Measurements from ENCODE around the gene NCOR2. TPM values are rescaled to one million over a fixed set of nuclear protein-coding genes. Genes with fewer than 3 reads are reported as not detected.

Gene NCOR2
- polyA plus RNA-seq, 1 donor from 2014 or later = 4.8 TPM

DNA sequence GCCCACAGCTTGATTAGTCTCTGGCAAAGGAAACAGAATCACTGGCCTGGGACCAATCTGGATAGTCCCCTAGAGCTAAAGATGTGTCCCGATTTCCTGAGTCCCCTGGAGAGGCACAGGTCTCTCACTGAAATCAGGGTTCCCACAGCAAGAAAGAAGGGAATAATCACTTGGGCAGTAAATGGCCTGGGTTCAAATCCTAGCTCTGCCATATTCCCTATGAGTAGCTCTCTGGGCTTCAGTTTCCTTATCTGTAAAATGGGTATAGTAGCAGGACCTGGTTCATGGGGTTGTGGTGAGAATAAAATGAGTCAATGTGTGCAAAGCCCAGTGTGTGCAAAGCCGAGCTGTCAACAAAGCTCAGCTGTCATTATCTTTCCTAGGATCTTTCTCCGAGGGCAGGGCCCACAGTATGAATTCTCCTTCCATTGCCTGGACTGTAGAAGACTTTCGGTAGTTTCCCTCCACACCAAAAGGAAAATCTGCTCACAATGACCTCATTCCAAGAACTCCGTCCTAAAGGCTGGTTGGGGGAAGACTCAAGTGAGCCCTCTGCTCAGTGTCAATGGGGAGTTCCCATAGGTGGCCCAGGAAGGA is 12.6 kb upstream of the NCOR2 start:
- no peak overlapping the region for H3K9ac ChIP-seq (ENCODE audit: low read length)

GRCh38 chr12:124578854-124579253 is 11.4 kb upstream of the NCOR2 start:
- Histone ChIP-seq H3K27me3 (ENCODE audit: insufficient read depth, low read depth, low read length) (no peaks in the 10 kb centered on the region), H3K9me3 (ENCODE audit: low read length) (no peaks in the 10 kb centered on the region), H3K27ac (ENCODE audit: low read length) (no peak overlapping the region), H3K36me3 (ENCODE audit: insufficient read depth, low read length) (no peaks in the 10 kb centered on the region), H3K79me2 (replicated peaks; ENCODE audit: insufficient read depth, low read length) (no peaks in the 10 kb centered on the region), H3K4me3 (ENCODE audit: low read length) (no peak overlapping the region), H3F3A (ENCODE audit: insufficient read depth, low read length, poor library complexity, severe bottlenecking) (no peaks in the 10 kb centered on the region), H4K20me1 (ENCODE audit: insufficient read depth) (no peaks in the 10 kb centered on the region), H3K9me2 (ENCODE audit: insufficient read depth, low read length) (no peaks in the 10 kb centered on the region), H3K9ac (ENCODE audit: low read length) (no peak overlapping the region), H3K4me2 (ENCODE audit: low read length) (no peak overlapping the region), H2AFZ (ENCODE audit: low read depth, low read length) (no peak overlapping the region)
- TF ChIP-seq TAF1 (IDR thresholded peaks at IDR 0.05; ENCODE audit: low read depth) (no peak), EP300 (conservative IDR thresholded peaks at IDR 0.05; ENCODE audit: poor library complexity, severe bottlenecking) (no peak), POLR2AphosphoS5 (IDR thresholded peaks at IDR 0.05) (no peak), RAD21 (conservative IDR thresholded peaks at IDR 0.05) (no peak), REST (IDR thresholded peaks at IDR 0.05; ENCODE audit: borderline replicate concordance) (no peak), SMC3 (conservative IDR thresholded peaks at IDR 0.05; ENCODE audit: poor library complexity) (no peak), EZH2 (IDR thresholded peaks at IDR 0.05; ENCODE audit: borderline replicate concordance, insufficient read depth, low read length, poor library complexity, severe bottlenecking) (no peak), MXI1 (conservative IDR thresholded peaks at IDR 0.05; ENCODE audit: poor library complexity, severe bottlenecking) (no peak)

More for the DNA sequence above, 12.6 kb upstream of the NCOR2 start:
- H3K27ac ChIP-seq (ENCODE audit: low read length) = no peak overlapping the region
- no peaks in the 10 kb centered on the region for H3F3A ChIP-seq (ENCODE audit: insufficient read depth, low read length, poor library complexity, severe bottlenecking)
- no peaks in the 10 kb centered on the region for H3K27me3 ChIP-seq (ENCODE audit: insufficient read depth, low read depth, low read length)
- no peaks in the 10 kb centered on the region for H3K79me2 ChIP-seq (replicated peaks; ENCODE audit: insufficient read depth, low read length)
- no peak overlapping the region for H3K4me2 ChIP-seq (ENCODE audit: low read length)
- TF ChIP-seq POLR2AphosphoS5 (IDR thresholded peaks at IDR 0.05) (no peak), RAD21 (conservative IDR thresholded peaks at IDR 0.05) (no peak), SMC3 (conservative IDR thresholded peaks at IDR 0.05; ENCODE audit: poor library complexity) (no peak), REST (IDR thresholded peaks at IDR 0.05; ENCODE audit: borderline replicate concordance) (no peak), MXI1 (conservative IDR thresholded peaks at IDR 0.05; ENCODE audit: poor library complexity, severe bottlenecking) (no peak), EP300 (conservative IDR thresholded peaks at IDR 0.05; ENCODE audit: poor library complexity, severe bottlenecking) (no peak), TAF1 (IDR thresholded peaks at IDR 0.05; ENCODE audit: low read depth) (no peak), EZH2 (IDR thresholded peaks at IDR 0.05; ENCODE audit: borderline replicate concordance, insufficient read depth, low read length, poor library complexity, severe bottlenecking) (no peak)
- TF ChIP-seq, protein P1, sequence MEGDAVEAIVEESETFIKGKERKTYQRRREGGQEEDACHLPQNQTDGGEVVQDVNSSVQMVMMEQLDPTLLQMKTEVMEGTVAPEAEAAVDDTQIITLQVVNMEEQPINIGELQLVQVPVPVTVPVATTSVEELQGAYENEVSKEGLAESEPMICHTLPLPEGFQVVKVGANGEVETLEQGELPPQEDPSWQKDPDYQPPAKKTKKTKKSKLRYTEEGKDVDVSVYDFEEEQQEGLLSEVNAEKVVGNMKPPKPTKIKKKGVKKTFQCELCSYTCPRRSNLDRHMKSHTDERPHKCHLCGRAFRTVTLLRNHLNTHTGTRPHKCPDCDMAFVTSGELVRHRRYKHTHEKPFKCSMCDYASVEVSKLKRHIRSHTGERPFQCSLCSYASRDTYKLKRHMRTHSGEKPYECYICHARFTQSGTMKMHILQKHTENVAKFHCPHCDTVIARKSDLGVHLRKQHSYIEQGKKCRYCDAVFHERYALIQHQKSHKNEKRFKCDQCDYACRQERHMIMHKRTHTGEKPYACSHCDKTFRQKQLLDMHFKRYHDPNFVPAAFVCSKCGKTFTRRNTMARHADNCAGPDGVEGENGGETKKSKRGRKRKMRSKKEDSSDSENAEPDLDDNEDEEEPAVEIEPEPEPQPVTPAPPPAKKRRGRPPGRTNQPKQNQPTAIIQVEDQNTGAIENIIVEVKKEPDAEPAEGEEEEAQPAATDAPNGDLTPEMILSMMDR (IDR thresholded peaks at IDR 0.05; ENCODE audit: poor library complexity, severe bottlenecking) = no peak
- no peak overlapping the region for H2AFZ ChIP-seq (ENCODE audit: low read depth, low read length)
- H3K9me2 ChIP-seq (ENCODE audit: insufficient read depth, low read length) = no peaks in the 10 kb centered on the region
- H3K4me3 ChIP-seq (ENCODE audit: low read length) = no peak overlapping the region
- no peaks in the 10 kb centered on the region for H4K20me1 ChIP-seq (ENCODE audit: insufficient read depth)
- no peaks in the 10 kb centered on the region for H3K9me3 ChIP-seq (ENCODE audit: low read length)
- no peaks in the 10 kb centered on the region for H3K36me3 ChIP-seq (ENCODE audit: insufficient read depth, low read length)

Data from neural cell (in vitro differentiated cells).